PFSK-1 (cell line): Measurements from ENCODE around the gene VAMP5.

Experiments used
- FOXP2 ChIP-seq: optimal IDR thresholded peaks from 2 replicates; pipeline ENCODE3; 2011; ENCODE audit warnings: borderline replicate concordance, control low read depth, inconsistent platforms; ENCODE audit not compliant: insufficient read depth; ENCODE audit errors: extremely low read length, extremely low read depth
- POLR2AphosphoS5 ChIP-seq: IDR thresholded peaks from 2 replicates; pipeline ENCODE4 v1.6.1; 2012; ENCODE audit warnings: low read depth, mild to moderate bottlenecking, control low read depth, low read length, moderate library complexity
- SIN3A ChIP-seq: IDR thresholded peaks from 2 replicates; pipeline ENCODE4 v1.6.1; 2012; ENCODE audit warnings: mild to moderate bottlenecking, low read length, moderate library complexity, borderline replicate concordance; ENCODE audit not compliant: insufficient read depth
- TAF1 ChIP-seq: IDR thresholded peaks from 2 replicates; pipeline ENCODE4 v1.6.1; 2012; ENCODE audit warnings: low read length, control low read depth, borderline replicate concordance; ENCODE audit not compliant: insufficient read depth
- TF ChIP-seq, protein P1 (sequence below), 2 experiments: IDR thresholded peaks; 2 replicates each; pipeline versions ENCODE4 v1.6.1 to v1.8.0; 2011 to 2012; ENCODE audit warnings: low read depth in 2 of 2, low read length in 2 of 2, control low read depth in 1 of 2, inconsistent platforms in 1 of 2, mild to moderate bottlenecking in 1 of 2, moderate library complexity in 1 of 2; ENCODE audit not compliant: insufficient read depth in 1 of 2

The VAMP5 gene

DNA sequence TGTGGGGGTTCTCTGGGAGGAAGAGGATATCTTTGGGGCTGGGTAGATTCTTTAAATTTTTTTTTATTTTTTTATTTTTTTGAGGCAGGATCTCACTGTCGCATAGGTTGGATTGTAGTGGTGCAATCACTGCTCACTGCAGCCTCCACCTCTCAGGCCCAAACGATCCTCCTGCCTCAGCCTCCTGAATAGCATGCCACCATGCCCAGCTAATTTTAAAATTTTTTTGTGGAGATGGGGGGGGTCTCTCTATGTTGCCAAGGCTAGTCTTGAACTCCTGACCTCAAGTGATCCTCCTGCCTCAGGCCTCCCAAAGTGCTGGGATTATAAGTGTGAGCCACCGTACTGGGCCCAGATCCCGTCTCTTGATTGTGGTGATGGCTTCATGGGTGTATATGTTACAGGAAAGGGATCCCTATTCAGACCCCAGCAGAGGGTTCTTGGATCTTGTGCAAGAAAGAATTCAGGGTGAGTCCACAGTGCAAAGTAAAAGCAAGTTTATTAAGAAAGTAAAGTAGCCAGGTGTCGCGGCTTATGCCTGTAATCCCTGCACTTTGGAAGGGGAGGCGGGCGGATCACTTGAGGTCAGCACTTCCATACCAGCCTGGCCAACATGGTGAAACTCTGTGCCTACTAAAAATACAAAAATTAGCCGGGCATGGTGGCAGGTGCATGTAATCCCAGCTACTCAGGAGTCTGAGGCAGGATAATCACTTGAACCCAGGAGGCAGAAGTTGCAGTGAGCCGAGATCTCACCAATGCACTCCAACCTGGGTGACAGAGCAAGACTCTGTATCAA, 29.7 kb downstream of the VAMP5 start:
- TF ChIP-seq, protein P1, sequence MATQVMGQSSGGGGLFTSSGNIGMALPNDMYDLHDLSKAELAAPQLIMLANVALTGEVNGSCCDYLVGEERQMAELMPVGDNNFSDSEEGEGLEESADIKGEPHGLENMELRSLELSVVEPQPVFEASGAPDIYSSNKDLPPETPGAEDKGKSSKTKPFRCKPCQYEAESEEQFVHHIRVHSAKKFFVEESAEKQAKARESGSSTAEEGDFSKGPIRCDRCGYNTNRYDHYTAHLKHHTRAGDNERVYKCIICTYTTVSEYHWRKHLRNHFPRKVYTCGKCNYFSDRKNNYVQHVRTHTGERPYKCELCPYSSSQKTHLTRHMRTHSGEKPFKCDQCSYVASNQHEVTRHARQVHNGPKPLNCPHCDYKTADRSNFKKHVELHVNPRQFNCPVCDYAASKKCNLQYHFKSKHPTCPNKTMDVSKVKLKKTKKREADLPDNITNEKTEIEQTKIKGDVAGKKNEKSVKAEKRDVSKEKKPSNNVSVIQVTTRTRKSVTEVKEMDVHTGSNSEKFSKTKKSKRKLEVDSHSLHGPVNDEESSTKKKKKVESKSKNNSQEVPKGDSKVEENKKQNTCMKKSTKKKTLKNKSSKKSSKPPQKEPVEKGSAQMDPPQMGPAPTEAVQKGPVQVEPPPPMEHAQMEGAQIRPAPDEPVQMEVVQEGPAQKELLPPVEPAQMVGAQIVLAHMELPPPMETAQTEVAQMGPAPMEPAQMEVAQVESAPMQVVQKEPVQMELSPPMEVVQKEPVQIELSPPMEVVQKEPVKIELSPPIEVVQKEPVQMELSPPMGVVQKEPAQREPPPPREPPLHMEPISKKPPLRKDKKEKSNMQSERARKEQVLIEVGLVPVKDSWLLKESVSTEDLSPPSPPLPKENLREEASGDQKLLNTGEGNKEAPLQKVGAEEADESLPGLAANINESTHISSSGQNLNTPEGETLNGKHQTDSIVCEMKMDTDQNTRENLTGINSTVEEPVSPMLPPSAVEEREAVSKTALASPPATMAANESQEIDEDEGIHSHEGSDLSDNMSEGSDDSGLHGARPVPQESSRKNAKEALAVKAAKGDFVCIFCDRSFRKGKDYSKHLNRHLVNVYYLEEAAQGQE (IDR thresholded peaks at IDR 0.05; ENCODE audit: insufficient read depth in 1 of 2, low read depth in 2 of 2, low read length in 2 of 2), result no peak
- TF ChIP-seq TAF1, result no peak
- no peak for TF ChIP-seq SIN3A
- no peak for TF ChIP-seq FOXP2
- TF ChIP-seq POLR2AphosphoS5, result no peak

- TF ChIP-seq FOXP2 (no peak), TAF1 (no peak), SIN3A (no peak), POLR2AphosphoS5 (no peak)
- TF ChIP-seq, protein P1 (IDR thresholded peaks at IDR 0.05; ENCODE audit: insufficient read depth in 1 of 2, low read depth in 2 of 2, low read length in 2 of 2), result no peak
These were observed 31.1 kb downstream of the VAMP5 start for GRCh38 chr2:85615413-85615728.

DNA sequence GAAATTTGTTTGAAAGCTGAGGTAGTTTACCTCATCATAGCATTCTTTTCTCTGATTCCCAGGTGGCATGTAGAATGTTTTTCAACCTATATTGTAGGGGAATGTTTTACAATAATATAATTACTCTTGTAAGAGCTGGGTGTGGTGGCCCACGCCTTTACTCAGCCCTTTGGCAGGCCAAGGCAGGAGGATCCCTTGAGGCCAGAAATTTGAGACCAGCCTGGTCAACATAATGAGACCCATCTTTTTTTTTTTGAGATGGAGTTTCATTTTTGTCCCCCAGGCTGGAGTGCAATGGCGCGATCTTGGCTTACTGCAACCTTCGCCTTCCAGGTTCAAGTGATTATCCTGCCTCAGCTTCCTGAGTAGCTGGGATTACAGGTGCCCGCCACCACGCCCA, 35.4 kb downstream of the VAMP5 start:
- TF ChIP-seq, protein P1 (IDR thresholded peaks at IDR 0.05; ENCODE audit: insufficient read depth in 1 of 2, low read depth in 2 of 2, low read length in 2 of 2), result no peak
- TF ChIP-seq POLR2AphosphoS5, result no peak
- no peak for TF ChIP-seq FOXP2
- TF ChIP-seq TAF1, result no peak
- TF ChIP-seq SIN3A, result no peak

DNA sequence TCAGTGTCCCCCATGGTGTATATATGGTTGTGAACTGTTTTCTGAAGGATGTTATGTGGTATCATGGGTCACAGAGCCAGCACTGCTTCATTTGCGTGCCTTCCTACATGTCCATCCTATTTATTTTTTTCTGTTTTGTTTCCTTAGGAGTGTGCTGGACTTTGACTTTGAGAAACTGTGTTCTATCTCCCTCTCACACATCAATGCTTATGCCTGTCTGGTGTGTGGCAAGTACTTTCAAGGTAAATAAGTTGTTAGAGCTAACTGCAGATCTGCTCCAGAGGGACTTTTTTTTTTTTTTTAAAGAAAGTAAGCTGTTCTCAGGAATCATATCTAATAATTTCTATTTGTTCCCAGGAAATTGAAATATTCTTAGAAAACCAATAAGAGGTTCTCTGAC, 37.1 kb downstream of the VAMP5 start:
- TF ChIP-seq SIN3A (no peak), FOXP2 (no peak), POLR2AphosphoS5 (no peak), TAF1 (no peak)
- TF ChIP-seq, protein P1 (IDR thresholded peaks at IDR 0.05; ENCODE audit: insufficient read depth in 1 of 2, low read depth in 2 of 2, low read length in 2 of 2), result no peak

DNA sequence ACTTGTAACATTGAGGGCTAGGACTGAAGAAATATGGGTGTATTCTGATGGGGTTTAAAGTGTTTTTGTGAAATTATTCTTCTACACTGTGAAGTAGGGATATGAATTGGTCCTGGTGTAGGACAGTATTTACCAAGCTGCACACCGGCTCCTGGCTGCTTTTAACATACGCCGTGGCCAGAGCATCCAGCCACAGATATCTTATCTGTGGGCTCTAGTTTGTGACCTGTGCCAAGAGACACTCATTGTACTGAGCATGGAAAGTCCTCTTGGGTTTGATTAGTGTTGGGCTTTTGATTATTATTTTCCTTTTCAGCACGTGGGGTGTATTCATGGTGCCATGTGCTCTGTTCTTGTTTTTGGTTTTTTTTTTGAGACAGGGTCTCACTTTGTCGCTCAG, 39.8 kb downstream of the VAMP5 start:
- TF ChIP-seq POLR2AphosphoS5 (no peak), SIN3A (no peak), FOXP2 (no peak), TAF1 (no peak)
- TF ChIP-seq, protein P1 (IDR thresholded peaks at IDR 0.05; ENCODE audit: insufficient read depth in 1 of 2, low read depth in 2 of 2, low read length in 2 of 2), result no peak
